ENCODE results near the gene DYNC2H1. TPM values are rescaled to one million over a fixed set of nuclear protein-coding genes. Genes with fewer than 3 reads are reported as not detected.
"Not testable (repeated sequence)": the region's sequence is repeated elsewhere in the genome, so short reads cannot be mapped to it uniquely, and the experiment has no call there.

DYNC2H1 gene
- polyA plus RNA-seq, 4 donors = 28.9 to 45.7 (median 39.7) TPM

DNA sequence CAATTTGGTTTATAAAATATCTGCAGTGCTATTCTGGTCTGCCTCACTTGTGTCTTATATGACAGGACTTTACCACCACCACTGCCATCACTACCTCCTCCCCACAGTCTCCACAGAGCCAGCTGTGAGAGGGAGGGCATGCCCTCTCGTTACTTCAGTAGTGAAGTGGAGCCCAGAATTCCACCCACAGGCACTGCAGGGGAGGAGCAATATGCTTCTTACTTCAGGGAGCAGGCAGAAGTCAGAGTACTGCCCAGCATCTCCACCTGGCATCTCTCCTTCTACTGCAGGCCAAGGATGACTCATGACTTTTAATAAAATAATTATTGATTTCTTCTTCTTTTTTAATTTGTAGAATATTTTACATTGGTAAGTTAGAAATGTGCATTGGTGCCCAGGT, 255.5 kb downstream of the DYNC2H1 start:
- DNase-seq (ENCODE audit: low read depth in 4 of 4, low spot score in 3 of 4) = no peak

DNA sequence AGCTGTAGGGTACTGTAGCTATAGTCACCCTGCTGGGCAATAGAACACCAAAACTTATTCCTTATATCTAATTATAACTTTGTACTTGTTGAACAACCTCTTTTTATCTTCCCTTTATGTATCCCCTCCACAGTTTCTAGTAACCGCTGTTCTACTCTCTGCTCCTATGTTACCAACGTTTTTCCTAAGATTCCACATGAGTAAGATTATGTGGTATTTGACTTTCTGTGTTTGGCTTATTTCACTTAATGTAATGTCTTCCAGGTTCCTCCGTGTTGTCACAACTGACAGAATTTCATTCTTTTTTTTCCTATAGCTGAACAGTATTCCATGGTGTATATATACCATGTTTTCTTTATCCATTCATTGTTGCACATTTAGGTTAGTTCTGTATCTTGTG, 258.4 kb downstream of the DYNC2H1 start:
- no peak for DNase-seq (ENCODE audit: low read depth in 4 of 4, low spot score in 3 of 4)

DNA sequence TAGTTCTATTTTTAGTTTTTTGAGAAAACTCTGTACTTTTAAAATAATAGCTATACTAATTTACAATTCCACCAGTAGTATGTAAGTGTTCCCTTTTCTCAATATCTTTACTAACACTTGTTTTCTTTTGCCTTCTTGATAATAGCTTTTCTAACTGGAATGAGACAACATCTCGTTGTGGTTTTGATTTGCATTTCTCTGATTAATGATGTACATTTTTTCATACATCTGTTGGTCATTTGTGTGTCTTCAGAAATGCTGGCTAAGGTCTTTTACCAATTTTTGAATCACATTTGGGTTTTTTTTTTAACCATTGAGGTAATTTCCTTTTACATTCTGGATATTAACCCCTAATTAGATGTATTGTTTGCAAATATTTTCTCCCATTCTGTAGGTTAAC, 258.9 kb downstream of the DYNC2H1 start:
- DNase-seq (ENCODE audit: low read depth in 4 of 4, low spot score in 3 of 4) = no peak

DNA sequence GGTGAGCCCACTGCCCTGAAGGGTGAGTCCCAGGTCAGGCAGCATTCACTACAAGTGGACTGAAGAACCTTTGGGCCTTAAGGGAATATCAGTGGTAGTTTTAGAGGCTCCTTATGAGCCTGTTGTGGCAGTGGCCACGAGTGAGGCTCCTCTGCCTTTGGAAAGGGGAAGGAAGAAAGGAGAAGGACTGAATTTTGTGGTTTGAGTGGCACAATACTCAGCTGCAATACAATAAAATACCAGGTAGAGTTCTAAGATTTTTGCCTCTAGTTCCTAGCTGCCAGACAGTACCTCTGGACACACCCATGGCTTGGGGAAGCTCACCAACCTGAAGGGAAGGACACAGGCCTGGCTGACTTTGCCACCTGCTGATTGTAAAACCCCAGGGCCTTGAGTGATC, 260.9 kb downstream of the DYNC2H1 start:
- DNase-seq (ENCODE audit: low read depth in 4 of 4, low spot score in 3 of 4) = no peak

DNA sequence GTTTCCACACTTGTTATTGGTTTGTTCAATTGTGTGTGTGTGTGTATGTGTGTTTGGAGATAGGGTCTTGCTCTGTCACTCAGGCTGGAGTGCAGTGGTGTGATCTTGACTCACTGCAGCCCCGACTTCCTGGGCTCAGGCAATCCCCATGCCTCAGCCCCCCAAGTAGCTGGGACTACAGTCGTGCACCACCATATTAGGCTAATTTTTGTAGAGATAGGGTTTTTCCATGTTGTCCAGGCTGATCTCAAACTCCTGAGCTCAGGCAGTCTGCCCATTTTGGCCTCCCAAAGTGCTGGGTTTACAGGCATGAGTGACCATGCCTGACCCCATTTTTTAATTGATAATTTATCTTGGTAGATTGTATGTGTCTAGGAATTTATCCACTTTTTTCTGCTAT, 263.7 kb downstream of the DYNC2H1 start:
- no peak for DNase-seq (ENCODE audit: low read depth in 4 of 4, low spot score in 3 of 4)

DNA sequence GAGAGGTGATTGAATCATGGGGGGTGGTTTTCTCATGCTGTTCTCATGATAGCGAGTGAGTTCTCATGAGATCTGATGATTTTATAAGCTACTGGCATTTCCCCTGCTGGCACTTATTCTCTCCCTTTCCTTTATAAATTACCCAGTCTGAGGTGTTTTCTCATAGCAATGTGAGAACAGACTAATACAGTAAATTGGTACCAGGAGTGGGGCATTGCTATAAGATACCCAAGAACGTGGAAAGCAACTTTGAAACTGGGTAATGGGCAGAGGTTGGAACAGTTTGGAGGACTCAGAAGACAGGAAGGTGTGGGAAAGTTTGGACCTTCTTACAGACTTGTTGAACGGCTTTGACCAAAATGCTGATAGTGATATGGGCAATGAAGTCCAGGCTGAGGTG, 265.0 kb downstream of the DYNC2H1 start:
- not testable (repeated sequence) for DNase-seq (ENCODE audit: low read depth in 4 of 4, low spot score in 3 of 4)

DNA sequence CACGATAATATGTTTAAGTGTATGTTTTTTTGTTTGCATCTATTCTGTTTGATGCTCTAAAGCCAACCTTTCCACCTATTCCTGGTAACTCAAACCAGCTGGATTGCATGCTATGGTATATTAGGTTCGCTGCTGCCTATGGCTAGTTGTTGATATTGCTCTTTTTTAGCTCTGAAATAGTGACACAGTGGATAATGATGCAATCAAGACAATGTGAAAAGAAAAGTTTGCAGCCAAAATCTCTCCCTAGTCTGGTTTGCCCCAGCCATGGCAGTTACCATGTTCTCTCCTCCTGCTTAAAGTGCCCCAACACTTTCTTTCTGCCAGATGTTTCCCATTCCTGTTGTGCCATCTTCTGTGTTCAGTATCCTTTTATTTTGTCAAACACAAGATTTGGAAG, 269.7 kb downstream of the DYNC2H1 start:
- no peak for DNase-seq (ENCODE audit: low read depth in 4 of 4, low spot score in 3 of 4)

DNA sequence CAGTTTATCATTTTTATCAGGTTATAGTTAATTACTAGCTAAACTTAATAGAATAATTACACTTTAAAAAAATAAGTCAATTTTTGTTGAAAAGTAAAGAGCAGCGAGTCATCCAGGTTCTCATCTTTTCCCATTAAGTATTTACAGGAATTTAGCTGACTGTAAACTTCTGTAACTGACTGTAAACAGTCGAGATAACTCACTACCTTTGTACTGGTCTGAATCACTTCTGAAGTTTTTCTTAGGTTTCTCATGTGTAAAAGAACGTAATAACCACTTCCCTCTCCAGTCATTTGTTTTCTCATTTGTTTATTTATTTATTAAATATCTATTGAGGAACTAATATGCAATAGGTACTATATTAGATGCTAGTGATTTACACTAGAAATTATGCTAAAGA, 270.8 kb downstream of the DYNC2H1 start:
- no peak for DNase-seq (ENCODE audit: low read depth in 4 of 4, low spot score in 3 of 4)

DNA sequence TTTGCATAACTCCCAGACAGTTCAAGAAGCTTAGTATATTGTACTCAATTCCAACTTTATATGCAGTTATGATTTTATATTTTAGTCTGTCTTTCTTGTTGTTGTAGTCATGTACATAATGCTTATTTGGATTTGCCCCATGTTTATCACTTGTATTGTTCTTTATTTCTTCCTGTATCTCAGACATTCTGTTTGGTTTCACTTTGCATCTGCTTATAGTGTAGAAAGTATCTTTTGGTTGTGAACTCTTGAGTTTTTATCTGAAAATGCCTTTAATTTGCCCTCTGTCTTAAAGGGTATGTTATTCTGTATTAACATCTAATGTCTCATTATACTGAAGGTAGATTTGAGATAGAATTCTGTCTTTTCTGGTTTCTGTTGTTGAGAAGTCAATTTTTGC, 275.4 kb downstream of the DYNC2H1 start:
- no peak for DNase-seq (ENCODE audit: low read depth in 4 of 4, low spot score in 3 of 4)

DNA sequence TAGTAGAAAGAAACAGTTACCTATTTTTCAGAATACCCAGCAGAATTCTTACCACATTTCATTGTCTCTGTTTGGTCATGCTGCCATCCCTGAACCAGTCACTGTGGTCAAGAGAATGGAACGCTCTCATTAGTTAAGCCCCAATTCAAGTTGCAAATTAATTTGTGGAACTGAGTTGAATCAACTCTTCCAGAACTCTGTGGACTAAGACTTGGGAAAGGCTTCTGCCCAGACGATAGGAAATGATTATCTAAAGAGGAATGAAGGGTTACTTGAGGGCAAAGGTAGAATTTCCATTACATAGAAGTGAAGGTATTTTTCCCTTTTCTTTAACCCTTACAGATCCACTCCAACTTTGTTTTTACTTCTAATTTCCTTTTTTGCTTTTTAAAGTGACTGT, 286.4 kb downstream of the DYNC2H1 start:
- DNase-seq (ENCODE audit: low read depth in 4 of 4, low spot score in 3 of 4) = peak in 2 of 4 donors; percentile 17 to 29

DNA sequence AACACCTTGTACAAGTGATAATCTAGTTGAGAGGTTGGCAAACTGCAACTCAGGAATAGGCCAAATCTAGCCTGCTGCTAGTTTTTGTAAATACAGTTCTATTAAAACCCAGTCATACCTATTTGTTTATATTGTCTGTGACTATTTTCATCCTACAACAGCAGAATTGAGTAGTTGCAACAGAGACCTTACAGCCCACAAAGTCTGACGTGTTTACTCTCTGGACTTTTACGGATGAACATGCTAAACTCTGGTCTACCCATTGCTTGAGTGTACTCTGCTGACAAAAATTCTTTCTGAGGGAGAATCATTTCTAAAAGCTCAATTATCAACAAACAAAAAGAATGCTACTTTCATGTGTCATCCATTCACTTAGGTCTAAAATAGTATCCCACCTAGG, 287.0 kb downstream of the DYNC2H1 start:
- no peak for DNase-seq (ENCODE audit: low read depth in 4 of 4, low spot score in 3 of 4)

DNA sequence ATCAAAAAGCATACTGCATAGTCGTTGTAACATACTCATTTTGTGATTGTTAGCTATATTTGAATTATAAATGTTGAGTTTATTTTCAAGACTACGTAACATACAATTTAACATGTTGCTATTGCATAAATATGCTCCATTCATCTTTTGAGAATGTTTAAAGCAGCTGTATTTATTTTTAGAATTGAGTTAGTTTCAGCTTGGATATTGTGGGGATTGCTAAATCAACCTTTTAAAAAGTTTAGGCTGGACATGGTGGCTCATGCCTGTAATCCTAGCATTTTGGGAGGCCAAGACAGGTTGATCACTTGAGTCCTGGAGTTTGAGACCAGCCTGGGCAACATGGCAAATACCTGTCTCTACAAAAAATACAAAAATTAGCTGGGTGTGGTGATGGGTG, 288.1 kb downstream of the DYNC2H1 start:
- no peak for DNase-seq (ENCODE audit: low read depth in 4 of 4, low spot score in 3 of 4)

DNA sequence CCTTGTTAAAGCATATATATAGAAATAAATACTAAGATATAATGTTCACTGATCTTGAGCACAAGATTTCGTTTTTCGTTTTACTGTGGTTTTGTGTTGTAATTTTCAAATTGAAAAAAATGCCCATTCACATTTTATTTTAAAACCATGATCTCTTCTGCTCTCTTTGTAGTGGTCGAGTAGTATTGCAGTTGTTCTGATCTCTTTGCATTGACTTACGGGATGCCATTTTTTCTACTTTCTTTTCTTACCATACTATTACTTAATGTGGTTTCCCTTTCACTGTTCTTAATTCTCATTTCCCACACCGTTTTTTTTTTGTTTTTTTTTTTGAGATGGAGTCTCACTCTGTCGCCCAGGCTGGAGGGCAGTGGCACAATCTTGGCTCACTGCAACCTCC, 289.6 kb downstream of the DYNC2H1 start:
- DNase-seq (ENCODE audit: low read depth in 4 of 4, low spot score in 3 of 4) = no peak

DNA sequence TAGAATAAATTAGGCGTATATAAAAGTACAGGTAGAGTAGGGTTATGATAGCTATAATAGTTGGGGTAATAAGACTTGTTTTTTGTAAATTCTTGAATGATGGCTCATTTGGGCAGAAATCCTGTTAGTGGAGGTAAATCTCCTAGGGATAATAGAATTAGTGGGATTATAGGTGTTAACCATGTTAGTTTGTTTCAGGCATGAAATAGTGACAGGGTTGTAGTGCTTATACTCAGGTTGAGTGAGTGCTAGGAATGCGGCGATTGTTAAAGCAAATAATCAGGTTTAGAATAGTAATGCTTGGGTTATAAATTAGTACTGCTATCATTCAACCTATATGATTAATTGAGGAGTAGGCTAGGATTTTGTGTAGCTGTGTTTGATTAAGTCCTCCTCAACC, 297.1 kb downstream of the DYNC2H1 start:
- no peak for DNase-seq (ENCODE audit: low read depth in 4 of 4, low spot score in 3 of 4)

DNA sequence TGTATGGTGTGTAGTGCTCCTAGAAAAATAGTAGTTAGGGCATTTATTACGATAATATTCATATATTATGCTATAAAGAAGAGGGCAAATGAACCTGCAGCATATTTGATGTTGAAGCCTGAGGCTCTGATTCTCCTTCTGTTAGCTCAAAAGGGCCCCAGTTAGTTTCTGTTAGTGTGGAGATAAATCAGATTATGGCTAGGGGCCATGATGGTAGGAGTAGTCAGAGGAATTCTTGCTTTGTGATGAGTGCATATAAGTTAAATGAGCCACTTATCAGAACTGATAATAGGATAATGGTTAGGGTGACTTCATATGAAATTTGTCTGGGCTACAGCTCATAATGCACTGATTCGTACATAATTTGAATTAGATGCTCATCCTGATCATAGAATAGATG, 298.4 kb downstream of the DYNC2H1 start:
- no peak for DNase-seq (ENCODE audit: low read depth in 4 of 4, low spot score in 3 of 4)

DNA sequence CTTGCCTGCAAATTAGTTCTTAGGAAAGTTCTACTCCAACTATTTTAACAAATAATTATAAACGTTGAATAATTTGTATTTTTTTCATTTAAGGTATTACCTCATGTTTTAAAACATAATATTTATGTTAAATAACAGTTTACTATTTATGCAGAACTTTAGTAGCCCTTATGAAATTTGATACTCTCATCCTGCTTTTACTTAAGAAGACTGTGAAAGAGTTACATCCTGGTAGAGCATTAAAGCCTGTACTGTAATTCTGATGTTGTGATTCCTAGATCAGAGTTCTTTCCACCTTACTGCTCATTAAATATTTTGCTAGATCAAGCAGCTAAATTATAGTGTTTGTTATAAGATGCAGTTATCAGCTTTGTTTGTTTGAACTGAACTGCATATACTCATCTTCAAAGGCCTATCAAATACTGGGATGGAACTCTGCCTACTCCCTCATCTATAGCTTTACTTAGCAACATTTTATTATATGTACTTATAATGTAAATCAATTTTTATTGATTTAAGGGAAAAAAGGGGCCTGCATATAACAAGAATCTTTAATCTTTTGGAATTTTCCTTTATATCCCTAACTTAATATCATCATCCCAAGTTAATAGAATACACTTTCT, 304.2 kb downstream of the DYNC2H1 start:
- DNase-seq (ENCODE audit: low read depth in 4 of 4, low spot score in 3 of 4) = no peak

DNA sequence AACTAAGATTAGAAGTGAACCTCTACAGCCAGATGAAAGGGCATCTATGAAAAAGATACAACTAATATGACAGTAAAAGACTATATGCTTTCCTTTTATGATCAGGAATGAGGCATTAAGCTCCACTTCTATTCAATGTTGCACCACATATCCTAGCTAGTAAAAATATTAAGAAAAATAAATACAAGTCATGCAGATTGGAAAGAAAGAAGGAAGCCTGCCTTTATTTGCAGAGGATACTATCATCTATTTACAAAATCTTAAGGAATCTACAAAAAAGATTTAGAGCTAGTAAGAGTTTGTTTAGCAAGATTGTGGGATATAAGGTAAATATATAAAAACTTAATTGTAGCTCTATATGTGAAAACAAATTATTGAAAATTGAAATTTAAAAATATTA, 308.8 kb downstream of the DYNC2H1 start:
- DNase-seq (ENCODE audit: low read depth in 4 of 4, low spot score in 3 of 4) = no peak

DNA sequence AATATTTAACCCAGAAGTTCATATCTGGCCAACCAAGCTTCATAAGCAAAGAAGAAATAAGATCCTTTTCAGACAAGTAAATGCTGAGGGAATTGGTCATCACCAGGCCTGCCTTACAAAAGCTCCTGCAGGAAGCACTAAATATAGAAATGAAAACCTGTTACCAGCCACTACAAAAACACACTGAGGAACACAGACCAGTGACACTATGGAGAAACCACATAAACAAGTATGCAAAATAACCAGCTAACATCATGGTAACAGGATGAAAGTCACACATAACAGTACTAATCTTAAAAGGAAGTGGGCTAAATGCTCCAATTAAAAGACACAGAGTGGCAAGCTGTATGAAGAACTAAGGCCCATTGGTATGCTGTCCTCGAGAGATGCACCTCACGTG, 311.4 kb downstream of the DYNC2H1 start:
- no peak for DNase-seq (ENCODE audit: low read depth in 4 of 4, low spot score in 3 of 4)

DNA sequence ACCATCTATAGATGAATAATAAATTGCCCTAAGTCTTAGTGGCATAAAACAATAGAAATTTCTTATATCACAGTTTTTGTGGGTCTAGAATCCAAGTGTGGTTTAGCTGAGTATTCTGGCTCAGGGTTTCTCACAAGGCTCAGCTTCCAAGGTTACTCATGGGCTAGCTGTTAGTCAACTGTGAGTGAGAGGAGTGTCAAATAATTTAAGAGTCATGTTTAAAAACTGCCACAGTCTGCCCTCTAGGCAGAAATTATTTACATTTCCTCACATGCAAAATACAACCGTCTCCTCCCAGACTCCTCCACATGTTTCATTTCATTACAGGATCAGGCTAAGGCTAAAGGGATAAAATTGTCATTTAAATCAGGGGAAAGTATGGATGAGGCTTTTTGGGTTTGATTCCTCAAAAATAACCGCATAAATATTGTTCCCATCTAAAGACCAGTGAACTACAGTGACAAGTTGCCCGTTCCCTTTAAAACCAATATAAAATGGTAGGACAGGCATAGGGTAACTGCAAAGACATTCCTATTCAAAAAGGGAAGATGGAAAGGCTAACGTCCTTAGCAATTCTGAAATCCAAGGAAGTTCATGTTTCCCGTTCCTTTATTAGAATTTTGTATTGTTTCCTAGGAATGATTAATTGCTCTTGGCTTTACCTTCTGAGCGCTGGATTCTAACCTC, 324.3 kb downstream of the DYNC2H1 start:
- peak in 2 of 4 donors; percentile 18 to 27 for DNase-seq (ENCODE audit: low read depth in 4 of 4, low spot score in 3 of 4)

DNA sequence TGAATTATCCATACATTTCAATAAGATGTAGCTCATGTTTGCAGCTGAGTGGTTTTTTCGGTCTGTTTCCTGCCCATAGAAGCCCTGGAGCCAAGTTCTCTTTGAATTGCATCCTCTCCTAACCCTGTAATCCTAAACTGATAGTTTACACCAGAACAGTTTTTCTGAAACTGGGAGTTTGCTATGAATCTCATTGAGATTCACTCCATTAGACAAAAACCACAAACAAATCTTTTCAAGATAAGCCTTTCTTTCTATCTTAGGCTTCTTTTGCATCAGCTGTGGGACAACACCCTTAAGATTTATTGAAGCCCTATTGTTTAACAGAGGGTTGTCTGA, 324.8 kb downstream of the DYNC2H1 start:
- peak in 2 of 4 donors; percentile 5 to 12 for DNase-seq (ENCODE audit: low read depth in 4 of 4, low spot score in 3 of 4)

DNA sequence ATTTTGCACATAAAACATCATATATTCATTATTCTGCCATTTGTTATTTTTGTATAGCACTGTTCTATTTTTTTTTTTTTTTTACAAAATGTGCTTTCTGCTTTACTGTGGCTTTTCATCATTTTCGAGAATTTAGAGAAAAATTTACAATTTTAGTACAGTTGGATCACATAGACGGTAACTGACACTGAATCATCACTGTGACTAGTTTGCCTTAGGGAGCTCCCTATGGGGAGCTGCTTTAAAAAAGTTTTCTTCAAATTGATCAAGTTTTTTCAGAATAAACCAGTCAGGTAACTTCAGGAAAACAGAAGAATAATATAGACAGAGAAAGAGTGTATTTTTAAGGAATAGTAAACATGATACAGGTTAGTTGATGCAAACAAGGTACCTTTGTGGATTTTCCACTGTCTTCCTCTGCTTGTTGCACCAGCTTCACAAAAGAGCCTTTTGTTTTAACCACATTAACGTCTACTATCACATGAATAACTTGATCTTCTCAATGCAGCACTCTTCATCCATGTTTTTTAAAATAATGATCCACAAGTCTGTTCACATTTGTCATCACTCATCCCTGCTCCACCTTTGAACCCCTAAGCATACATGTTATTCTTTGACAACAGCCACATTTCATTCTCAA, 327.0 kb downstream of the DYNC2H1 start:
- no peak for DNase-seq (ENCODE audit: low read depth in 4 of 4, low spot score in 3 of 4)

DNA sequence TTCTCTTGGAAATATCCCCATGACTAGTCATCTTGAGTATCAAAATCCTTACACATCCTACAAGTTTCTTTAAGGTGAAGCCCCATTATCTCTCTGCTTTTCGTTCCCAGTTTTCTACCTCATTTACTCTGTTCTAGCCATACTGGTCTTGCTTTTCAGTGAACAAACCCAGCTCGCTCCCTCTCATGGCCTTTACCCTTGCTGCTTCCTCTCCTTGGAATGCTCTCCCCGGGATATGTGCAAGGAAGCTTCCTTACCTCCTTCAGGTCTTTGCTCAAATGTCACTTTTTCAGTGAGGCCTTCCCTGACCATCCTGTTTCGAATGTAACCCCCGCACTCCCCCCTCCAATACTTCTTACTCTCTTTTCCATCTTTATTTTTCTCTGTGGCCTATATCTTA, 331.8 kb downstream of the DYNC2H1 start:
- no peak for DNase-seq (ENCODE audit: low read depth in 4 of 4, low spot score in 3 of 4)

Data from left renal pelvis (tissue), 4 donors.